HCT116 (cell line): Measurements from ENCODE around the gene IRF2BP2.

Experiments
- EZH2 ChIP-seq: fragments of 200-600 bp; sonication (generic); IDR thresholded peaks from 2 replicates; pipeline ENCODE4 v1.6.1; 2017; ENCODE audit warnings: antibody characterized with exemption, mixed run types
- POLR2A ChIP-seq: IDR thresholded peaks from 2 replicates; pipeline ENCODE4 v1.7.0; 2011; ENCODE audit warnings: borderline replicate concordance; ENCODE audit not compliant: insufficient read depth, insufficient read length; ENCODE audit errors: extremely low read depth
- POLR2AphosphoS5 ChIP-seq: IDR thresholded peaks from 2 replicates; pipeline ENCODE4 v1.6.1; 2011; ENCODE audit warnings: mild to moderate bottlenecking, low read depth, low read length, moderate library complexity
- RAD21 ChIP-seq: IDR thresholded peaks from 2 replicates; pipeline ENCODE4 v1.6.1; 2012; ENCODE audit warnings: low read depth, mild to moderate bottlenecking
- SP1 ChIP-seq: IDR thresholded peaks from 2 replicates; pipeline ENCODE4 v1.6.1; 2012; ENCODE audit warnings: low read depth
- TCF7L2 ChIP-seq: IDR thresholded peaks from 2 replicates; pipeline ENCODE4 v1.7.0; 2011; ENCODE audit warnings: borderline replicate concordance, inconsistent platforms; ENCODE audit not compliant: insufficient read depth, insufficient read length; ENCODE audit errors: extremely low read depth
- YY1 ChIP-seq: IDR thresholded peaks from 2 replicates; pipeline ENCODE4 v1.6.1; 2011; ENCODE audit warnings: low read length, low read depth, moderate library complexity, mild to moderate bottlenecking; ENCODE audit not compliant: insufficient replicate concordance; ENCODE audit errors: extremely low read depth
- ZNF274 ChIP-seq: fragments of 200-500 bp; sonication (Bioruptor generic); IDR thresholded peaks from 2 replicates; pipeline ENCODE4 v1.6.1; 2014; ENCODE audit warnings: mild to moderate bottlenecking, low read depth, low read length, inconsistent platforms
- TF ChIP-seq, protein P1 (sequence below), 3 experiments: fragments of 200-600 bp in 1 of 3; sonication (generic) in 1 of 3; IDR thresholded peaks in 2 of 3; conservative IDR thresholded peaks in 1 of 3; 2 replicates each; pipeline ENCODE4 v1.5.1; 2012 to 2017; ENCODE audit warnings: low read depth in 2 of 3, low read length in 2 of 3, antibody characterized with exemption in 1 of 3, borderline replicate concordance in 1 of 3, control low read depth in 1 of 3, mild to moderate bottlenecking in 1 of 3, mixed read lengths in 1 of 3, mixed run types in 1 of 3, moderate library complexity in 1 of 3; ENCODE audit not compliant: insufficient read depth in 1 of 3
- TF ChIP-seq, protein P2 (sequence below): IDR thresholded peaks from 2 replicates; pipeline ENCODE4 v1.6.1; 2012; ENCODE audit warnings: low read depth

DNA sequence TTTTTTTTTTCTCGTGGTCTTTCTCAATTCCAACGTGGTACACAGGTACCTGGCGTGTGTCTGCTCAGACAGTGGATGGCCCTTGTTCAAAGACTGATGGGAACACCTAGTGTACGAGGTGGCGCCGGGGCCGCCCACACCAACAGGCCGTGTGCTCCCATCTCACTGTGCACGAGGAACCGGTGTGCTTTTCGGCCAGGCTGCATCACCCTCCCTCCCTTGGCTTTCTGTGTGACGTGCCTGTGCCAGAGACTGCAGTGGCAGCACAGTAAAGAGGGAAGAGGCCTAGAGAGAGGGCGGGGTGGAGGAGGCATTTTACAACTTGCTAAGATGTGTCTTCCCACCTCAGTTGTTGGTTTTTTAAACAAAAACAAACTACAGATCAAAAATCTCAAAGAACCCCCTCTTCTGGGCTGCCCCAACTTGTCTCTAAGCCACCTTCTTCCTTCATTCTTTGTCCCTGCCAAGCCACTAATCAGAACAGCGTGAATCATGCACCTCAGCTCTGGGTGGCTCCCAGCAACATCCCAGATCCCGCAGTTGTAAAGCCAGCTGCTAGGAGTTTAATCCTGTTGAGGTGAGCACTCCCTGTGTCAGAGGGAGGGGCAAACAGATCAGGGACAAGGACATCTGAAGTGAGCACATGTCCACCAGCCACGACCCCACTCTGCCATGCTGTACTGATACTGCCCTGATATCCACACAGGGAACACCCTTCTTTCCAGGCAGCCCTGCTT lies 20.7 kb downstream of the IRF2BP2 start:
- TF ChIP-seq POLR2AphosphoS5: no peak
- TF ChIP-seq, protein P1, sequence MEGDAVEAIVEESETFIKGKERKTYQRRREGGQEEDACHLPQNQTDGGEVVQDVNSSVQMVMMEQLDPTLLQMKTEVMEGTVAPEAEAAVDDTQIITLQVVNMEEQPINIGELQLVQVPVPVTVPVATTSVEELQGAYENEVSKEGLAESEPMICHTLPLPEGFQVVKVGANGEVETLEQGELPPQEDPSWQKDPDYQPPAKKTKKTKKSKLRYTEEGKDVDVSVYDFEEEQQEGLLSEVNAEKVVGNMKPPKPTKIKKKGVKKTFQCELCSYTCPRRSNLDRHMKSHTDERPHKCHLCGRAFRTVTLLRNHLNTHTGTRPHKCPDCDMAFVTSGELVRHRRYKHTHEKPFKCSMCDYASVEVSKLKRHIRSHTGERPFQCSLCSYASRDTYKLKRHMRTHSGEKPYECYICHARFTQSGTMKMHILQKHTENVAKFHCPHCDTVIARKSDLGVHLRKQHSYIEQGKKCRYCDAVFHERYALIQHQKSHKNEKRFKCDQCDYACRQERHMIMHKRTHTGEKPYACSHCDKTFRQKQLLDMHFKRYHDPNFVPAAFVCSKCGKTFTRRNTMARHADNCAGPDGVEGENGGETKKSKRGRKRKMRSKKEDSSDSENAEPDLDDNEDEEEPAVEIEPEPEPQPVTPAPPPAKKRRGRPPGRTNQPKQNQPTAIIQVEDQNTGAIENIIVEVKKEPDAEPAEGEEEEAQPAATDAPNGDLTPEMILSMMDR (IDR thresholded peaks at IDR 0.05 in 2 of 3, conservative IDR thresholded peaks at IDR 0.05 in 1 of 3; ENCODE audit: borderline replicate concordance in 1 of 3, insufficient read depth in 1 of 3, low read depth in 2 of 3, low read length in 2 of 3): no peak
- TF ChIP-seq YY1: no peak
- no peak for TF ChIP-seq RAD21
- TF ChIP-seq EZH2: no peak
- TF ChIP-seq ZNF274: no peak
- TF ChIP-seq POLR2A: no peak
- TF ChIP-seq, protein P2, sequence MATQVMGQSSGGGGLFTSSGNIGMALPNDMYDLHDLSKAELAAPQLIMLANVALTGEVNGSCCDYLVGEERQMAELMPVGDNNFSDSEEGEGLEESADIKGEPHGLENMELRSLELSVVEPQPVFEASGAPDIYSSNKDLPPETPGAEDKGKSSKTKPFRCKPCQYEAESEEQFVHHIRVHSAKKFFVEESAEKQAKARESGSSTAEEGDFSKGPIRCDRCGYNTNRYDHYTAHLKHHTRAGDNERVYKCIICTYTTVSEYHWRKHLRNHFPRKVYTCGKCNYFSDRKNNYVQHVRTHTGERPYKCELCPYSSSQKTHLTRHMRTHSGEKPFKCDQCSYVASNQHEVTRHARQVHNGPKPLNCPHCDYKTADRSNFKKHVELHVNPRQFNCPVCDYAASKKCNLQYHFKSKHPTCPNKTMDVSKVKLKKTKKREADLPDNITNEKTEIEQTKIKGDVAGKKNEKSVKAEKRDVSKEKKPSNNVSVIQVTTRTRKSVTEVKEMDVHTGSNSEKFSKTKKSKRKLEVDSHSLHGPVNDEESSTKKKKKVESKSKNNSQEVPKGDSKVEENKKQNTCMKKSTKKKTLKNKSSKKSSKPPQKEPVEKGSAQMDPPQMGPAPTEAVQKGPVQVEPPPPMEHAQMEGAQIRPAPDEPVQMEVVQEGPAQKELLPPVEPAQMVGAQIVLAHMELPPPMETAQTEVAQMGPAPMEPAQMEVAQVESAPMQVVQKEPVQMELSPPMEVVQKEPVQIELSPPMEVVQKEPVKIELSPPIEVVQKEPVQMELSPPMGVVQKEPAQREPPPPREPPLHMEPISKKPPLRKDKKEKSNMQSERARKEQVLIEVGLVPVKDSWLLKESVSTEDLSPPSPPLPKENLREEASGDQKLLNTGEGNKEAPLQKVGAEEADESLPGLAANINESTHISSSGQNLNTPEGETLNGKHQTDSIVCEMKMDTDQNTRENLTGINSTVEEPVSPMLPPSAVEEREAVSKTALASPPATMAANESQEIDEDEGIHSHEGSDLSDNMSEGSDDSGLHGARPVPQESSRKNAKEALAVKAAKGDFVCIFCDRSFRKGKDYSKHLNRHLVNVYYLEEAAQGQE: no peak
- TF ChIP-seq SP1: no peak
- TF ChIP-seq TCF7L2: no peak
